Stimulated activated CD8-positive, alpha-beta memory T cell treated with anti-CD3 and anti-CD28 coated beads, Interleukin-12 subunit alpha, Interleukin-12 subunit beta, amount 100 ng/mL, for 1 hour (primary cell): ENCODE measurements around the gene KIF5B.
"Not testable (repeated sequence)": the region's sequence is repeated elsewhere in the genome, so short reads cannot be mapped to it uniquely, and the experiment has no call there.

Experiments used
- DNase-seq: peaks from one replicate; pipeline ENCODE4 v3.0.0-alpha.2; 2020; ENCODE audit warnings: low read depth

KIF5B gene

DNA sequence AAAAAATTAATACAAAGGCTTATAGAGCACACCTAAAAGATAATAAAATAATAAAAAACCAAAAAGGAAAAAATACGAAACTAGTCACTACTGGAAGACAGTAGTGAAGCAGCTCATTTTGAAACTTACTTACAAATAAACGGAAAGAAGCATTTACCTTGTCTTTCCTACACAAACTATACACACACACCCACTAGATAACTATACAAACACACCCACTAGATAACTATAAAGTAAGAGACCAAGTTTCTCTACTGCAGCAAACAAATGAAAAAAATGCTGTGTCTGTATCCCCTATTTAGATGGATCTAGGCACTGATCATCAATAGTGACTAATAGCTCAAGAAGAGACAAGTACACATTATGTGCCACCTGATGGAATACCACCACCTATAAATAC, 49.2 kb downstream of the KIF5B start:
- no peak for DNase-seq

DNA sequence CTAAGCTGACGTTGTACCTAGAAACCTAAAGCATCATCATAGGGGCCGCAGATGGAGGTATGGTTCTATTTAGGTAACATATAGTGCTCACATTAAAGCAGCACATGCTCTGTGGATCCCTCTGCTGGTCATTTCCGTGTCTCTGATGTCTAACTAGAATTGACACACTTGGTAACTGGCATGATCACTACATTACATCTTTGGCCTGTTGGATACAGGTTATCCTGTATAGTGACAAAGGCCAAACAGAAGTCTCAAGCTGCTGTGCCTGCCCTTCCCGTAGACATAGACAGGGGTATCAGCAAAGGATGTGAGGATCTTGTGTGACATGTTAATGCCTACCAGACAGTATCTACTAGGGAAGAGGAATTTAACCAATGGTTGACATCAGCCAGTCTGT, 51.2 kb downstream of the KIF5B start:
- DNase-seq, result no peak

DNA sequence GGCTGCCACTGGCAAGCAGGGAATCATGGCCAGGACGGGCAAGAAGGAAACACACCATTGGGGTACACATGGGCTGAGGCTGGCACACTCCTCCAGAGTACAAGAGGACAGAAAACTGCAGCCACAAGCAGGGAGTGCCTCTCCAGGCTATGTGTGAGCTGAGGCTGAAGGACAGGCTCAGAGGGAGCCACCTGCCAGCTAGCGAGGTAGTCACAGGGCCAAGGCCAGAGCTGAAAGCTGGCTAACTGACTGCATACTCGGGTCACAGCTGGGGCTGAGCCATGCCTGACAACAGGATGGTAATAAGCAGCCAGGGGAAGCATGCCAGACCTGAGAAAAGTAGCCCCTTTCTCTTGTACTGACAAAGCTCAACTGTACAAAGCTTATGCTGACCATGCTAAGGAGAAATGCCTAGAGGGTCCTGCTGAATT, 52.0 kb downstream of the KIF5B start:
- no peak for DNase-seq

DNA sequence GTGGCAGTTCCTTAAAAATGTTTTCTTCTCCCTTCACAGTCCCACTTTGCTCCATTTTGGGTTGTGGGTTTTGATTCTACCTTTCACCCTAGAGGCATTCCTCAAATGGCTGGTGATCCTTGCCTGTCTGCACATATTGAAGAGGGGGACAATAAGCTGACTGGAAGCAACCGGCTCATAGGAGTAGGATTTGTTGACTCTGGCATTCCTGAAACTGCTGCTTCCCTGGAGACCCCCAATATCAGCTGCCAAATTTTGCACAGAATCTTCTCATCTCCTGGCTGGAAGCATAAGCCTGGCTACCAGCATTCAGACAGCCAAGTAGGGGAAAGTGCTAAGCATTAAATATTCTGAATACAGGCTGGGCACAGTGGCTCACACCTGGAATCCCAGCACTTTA, 53.7 kb downstream of the KIF5B start:
- DNase-seq, result no peak

DNA sequence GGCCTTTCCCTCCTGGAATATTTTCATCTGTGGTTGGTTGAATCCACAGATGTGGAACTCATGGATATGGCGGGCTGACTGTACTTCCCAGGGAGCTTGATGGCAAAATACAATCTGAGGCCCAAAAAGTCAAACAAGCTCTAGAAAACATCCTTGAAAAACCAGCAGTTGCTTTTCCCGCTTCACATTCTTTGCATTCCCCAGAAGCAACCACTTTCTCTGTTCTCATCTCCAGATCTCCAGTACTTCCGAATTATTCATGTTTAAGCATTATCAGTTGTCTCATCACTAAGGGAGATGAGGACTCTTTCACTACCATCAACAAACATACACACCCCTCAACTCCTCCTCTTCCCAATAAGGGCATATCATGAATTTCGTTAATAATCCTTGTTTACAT, 55.3 kb downstream of the KIF5B start:
- DNase-seq, result no peak

DNA sequence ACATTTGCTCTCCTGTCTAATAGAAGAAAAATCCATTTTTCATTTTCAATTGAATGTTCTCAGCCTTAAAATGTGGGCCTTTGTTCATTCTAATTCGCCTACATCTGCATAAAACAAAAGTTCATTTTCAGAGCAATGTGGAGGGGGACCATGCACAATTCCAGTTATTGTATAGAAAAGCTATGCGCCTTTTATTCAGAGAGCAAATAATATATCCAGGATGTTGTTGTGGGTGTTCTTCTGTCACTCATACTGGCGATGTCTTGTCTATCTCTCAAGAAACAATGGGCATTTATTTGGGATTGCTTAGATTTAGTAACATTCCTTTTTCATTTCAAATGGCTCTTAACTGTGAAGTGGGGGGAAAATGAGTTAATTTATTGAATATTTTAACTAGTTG, 56.4 kb downstream of the KIF5B start:
- no peak for DNase-seq

DNA sequence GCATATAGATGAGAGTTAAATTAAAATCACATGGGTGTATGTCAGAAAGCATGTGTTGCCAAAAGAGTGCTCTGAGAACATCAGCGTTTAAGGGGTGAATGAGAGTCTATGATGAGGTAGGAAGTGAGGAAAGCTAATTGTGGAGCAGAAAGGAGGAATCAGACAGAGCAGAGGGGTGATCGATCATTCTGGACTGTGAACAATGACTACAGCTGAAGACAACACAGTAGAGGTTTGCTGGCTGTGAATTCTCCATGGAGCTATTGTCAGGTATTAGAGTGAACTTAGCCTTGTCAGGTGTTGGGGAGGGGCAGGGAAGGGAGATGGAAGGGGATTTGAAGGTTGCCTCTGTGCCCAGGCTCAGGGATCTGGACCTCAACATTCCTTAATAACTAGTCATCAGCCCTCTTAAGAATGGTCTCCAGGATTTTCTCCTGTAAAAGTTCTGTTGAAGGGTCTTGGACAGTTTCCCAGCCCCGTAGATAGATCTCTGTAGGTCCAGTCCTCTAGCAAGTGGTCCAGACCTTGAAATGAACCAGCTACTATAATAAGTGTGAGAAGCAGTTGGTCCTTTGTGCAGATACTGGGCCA, 57.1 kb downstream of the KIF5B start:
- DNase-seq, result no peak

DNA sequence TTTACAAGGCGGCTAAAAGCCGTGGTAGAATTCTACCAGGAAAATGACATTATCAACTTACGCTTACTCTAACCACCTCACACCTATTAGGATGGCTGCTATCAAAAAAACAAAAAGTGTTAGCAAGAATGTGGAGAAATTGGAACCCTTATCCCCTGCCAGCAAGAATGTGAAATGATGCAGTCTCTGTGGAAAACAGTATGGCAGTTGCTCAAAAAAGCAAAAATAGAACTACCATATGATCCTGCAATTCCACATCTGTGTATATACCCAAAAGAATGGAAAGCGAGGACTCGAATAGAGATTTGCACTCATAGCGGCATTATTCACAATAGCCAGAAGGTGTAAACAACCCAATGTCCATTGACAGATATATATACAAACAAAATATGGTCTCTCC, 61.3 kb downstream of the KIF5B start:
- DNase-seq, result no peak

DNA sequence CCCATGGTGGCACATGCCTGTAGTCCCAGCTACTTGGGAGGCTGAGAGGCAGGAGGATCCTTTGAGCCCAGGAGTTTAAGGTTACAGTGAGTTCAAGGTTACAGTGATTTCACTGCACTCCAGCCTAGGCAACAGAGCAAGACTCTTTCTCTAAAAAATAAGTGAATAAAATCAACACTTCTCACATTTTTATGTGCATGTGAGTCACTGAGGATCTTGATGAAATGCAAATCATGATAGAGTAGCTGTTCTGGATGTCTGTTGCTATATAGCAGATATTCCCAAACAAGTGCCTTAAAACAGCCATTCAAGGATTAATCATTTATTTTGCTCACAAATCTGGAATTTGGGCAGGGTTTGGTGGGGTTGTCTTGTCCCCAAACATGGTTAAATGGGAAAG, 65.3 kb downstream of the KIF5B start:
- no peak for DNase-seq

DNA sequence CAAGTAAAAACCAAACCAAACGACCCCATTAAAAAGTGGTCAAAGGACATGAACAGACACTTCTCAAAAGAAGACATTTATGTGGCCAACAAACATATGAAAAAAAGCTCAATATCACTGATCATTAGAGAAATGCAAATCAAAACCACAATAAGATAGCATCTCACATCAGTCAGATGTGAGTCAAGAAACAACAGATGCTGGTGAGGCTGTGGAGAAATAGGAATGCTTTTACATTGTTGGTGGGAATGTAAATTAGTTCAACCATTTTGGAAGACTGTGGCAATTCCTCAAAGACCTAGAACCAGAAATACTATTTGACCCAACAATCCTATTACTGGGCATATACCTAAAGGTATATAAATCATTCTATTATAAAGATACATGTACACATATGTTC, 68.4 kb downstream of the KIF5B start:
- not testable (repeated sequence) for DNase-seq

DNA sequence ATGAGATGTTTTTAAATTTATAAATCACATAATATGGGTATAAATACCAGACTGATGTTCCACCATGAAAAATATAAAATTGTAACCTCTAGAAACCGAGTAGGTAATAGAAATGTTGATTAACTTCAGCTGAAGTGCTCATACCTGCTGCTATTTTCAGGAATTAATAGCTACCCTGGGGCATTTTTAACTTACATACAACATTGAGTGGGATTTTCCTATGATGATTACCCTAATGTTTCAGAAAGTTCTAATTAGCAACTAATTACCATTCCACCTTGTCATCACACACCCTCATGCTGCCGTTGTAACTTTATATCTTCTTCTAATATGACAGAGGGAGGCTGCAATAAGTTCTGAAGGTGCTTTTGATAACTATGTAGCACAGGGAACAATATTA, 74.1 kb downstream of the KIF5B start:
- no peak for DNase-seq

DNA sequence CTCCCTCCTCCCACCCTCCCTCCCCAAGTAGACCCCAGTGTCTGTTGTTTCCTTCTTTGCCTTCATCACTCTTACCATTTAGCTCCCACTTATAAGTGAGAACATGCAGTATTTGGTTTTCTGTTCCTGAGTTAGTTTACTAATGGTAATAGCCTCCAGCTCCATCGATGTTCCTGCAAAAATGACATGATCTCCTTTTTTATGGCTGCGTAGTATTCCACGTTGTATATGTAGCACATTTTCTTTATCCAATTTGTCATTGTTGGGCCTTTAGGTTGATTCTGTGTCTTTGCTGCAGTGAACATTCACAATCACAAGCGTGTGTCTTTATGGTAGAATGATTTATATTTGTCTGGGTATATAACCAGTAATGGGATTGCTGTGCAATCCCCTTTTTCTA, 75.8 kb downstream of the KIF5B start:
- no peak for DNase-seq

DNA sequence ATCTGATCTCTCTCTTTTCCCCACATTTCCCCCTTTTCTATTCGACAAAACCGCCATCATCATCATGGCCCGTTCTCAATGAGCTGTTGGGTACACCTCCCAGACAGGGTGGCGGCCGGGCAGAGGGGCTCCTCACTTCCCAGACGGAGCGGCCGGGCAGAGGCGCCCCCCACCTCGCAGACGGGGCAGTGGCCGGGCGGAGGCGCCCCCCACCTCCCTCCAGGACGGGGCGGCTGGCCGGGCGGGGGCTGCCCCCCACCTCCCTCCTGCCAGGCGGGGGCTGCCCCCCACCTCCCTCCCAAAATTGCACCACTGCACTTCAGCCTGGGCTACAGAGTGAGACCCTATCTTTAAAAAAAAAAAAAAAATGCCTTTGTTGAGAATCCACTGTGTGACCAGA, 77.2 kb downstream of the KIF5B start:
- DNase-seq, result not testable (repeated sequence)

DNA sequence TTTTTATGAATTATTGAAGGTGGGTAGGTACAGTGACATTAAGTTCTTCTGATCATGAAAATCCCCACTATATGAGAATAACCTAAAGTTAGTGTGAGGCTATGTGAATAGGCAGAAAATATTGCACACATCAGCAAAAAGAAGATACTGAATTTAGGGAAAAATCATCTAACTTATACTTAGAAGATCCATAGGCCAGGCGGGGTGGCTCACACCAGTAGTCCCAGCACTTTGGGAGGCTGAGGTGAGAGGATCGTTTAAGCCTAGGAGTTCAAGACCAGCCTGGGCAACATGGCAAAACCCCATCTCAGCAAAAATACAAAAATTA, 78.1 kb downstream of the KIF5B start:
- DNase-seq, result no peak

DNA sequence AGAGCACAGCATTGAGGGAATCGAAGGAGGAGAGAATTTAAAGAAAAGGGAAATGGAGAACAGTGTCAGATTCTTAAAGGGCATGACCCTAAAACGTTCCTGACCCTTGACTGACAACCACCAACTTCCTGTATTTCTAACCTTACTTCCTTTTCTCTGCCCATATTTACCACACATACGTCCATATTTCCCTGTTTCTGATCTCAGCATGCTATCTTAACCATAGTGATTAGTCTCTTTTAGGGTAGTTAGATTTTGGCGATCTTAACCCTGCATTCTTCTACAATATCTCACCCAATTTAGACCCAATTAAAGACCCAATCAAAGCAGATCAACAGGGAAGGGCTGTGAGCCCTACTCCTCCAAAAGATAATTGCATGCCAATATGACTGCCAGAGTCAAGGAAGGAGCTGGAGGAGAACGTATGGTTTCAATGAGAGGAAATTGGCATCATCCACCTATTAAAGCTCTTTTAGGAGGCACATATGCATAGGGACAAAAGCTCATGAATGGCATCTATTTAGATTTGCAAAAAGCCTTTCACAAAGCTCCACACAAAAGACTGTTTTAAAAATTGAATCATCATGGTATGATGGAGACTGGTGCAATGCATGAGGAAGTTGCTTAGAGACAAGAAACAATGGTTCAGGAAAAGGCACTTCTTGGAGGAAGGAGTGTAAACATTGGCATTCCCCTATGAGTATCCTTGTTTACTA, 78.6 kb downstream of the KIF5B start:
- DNase-seq, result no peak

DNA sequence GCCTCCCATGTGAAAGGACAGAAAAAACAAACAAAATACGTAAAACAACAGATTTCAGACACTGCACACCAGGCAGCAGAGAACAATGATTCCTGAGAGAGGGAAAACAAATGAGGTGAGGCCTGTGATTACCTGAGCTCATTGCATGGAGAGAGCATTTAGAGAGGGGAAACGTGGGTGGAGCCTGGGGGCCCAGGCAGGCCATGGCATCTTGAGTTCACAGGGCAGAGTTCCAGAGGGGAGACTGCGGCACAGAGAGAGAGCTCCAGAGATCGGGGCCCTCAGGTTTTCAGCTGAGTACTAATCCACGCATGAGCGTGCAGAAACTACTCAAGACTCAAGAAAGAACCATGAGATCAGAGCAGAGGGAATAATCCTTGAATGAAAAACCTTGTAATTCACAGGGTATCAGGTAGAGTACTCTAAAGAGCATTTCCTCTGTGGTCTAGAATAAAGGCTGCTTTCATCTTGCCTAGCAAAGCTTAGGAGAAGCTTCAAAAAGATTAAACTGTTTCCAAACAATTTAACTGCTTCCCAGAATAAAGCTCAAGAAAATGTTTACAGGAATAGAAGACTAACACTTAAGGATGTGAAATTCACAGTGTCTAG, 81.0 kb downstream of the KIF5B start:
- no peak for DNase-seq

DNA sequence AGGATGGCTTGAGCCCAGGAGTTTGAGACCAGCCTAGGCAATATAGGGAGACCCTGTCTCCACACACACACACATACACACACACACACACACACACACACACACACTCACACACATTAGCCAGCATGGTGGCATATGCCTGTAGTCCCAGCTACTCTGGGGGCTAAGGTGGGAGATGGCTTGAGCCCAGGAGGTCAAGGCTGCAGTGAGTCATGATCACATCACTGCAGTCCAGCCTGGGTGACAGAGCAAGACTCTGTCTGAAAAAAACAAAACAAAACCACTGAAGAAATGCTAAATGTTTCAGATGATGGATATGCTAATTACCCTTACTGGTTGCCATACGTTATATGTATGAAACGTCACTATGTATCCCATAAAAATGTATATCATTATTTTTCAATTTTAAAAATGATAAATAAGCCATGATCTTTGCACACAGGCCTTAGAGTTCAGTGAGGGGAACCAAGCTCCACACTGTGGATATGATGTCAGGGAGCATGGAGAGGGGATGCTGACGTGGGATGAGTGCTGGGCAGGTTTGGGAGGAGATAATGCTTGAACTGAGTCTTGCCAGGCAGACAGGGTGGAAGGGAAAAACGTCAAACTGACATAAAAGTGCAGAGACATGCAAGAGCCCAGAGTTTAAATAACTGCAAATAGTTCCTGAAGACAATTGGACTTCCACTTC, 81.6 kb downstream of the KIF5B start:
- no peak for DNase-seq

DNA sequence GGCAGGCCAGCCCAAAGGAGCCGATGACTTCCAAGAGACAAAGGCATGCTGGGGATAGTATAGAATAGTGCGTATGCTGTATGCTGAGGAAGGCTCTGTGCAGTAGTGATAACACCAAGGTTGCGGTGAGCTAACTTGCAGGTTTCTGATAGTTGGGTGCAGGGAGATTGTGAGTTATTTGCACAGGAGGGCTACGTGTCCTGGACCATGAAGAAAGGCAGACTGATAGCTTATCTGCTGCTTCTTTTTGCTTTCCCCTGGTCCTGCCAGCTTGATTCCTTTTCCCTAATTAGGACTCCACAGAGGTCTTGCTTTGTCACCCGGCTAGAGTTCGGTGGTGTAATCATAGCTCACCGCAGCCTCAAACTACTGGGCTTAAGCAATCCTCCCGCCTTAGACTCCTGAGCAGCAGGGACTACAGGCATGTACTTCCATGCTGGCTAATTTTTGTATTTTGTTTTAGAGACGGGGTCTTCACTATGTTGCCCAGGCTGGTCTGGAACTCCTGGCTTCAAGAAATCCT, 83.6 kb downstream of the KIF5B start:
- DNase-seq, result no peak

DNA sequence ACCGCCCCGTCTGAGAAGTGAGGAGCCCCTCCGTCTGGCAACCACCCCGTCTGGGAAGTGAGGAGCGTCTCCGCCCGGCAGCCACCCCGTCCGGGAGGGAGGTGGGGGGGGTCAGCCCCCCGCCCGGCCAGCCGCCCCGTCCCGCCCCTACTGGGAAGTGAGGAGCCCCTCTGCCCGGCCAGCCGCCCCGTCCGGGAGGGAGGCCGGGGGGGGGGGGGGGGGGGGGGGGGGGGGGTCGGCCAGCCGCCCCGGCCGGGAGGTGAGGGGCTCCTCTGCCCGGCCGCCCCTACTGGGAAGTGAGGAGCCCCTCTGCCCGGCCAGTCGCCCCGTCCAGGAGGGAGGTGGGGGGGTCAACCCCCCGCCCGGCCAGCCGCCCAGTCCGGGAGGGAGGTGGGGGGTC, 86.4 kb downstream of the KIF5B start:
- not testable (repeated sequence) for DNase-seq

DNA sequence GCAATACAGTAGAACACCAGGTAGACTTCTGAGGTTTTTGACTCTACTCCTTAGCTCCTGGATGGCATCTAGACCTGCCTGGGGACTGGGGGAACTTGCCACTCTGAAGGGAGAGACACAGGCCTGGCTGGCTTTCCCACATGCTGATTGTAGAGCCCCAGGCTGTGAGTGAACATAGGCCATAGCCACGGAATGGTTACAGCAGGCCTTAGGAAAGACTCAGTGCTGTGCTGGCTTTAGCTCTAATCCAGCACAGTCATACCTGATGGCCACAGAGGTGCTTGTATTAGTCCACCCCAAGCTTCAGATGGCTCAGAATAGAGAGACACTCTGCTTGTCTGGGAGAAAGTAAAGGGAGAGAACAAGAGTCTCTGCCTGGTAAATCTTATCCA, 92.6 kb downstream of the KIF5B start:
- DNase-seq, result no peak

DNA sequence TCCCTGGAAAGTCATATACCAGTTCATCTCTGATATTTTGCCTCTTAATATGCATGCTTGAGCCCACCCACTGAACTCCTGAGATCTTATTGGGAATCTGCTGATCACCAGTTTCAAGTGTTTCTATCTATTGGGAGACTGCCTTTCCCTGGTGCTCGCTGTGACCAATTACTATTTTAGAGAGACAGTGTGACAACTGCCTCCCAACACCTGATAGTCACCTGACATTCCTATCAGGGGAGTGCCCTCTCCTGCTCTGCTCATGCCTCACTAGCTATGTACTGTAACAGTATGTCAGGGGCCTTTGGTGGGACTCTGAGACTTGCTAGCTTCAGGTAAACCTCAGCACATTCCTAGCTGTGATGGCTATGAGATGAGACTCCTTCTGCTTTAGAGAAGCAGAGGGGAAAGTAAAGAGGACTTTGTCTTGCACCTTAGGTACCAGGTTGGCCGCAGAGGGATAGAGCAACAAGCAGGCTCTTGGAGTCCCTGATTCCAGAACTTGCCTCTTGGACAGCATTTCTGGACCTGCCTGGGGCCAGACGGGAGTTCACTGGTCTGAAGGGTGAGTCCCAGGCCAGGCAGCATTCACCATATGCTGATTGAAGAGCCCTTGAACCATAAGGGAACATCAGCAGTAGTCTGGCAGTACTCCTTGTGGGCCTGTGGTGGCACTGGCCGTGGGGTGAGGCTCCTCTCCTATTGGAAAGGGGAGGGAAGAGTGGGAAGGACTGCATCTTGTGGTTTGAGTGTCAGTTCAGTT, 93.2 kb downstream of the KIF5B start:
- DNase-seq, result no peak
